GM15510 (cell line): ENCODE results near the gene SLC6A17.

Experiments used
- POLR2A ChIP-seq: IDR thresholded peaks from 3 replicates; pipeline ENCODE4 v1.6.1; 2011; ENCODE audit warnings: borderline replicate concordance; ENCODE audit not compliant: insufficient read length; ENCODE audit errors: extremely low read depth

SLC6A17 gene

DNA sequence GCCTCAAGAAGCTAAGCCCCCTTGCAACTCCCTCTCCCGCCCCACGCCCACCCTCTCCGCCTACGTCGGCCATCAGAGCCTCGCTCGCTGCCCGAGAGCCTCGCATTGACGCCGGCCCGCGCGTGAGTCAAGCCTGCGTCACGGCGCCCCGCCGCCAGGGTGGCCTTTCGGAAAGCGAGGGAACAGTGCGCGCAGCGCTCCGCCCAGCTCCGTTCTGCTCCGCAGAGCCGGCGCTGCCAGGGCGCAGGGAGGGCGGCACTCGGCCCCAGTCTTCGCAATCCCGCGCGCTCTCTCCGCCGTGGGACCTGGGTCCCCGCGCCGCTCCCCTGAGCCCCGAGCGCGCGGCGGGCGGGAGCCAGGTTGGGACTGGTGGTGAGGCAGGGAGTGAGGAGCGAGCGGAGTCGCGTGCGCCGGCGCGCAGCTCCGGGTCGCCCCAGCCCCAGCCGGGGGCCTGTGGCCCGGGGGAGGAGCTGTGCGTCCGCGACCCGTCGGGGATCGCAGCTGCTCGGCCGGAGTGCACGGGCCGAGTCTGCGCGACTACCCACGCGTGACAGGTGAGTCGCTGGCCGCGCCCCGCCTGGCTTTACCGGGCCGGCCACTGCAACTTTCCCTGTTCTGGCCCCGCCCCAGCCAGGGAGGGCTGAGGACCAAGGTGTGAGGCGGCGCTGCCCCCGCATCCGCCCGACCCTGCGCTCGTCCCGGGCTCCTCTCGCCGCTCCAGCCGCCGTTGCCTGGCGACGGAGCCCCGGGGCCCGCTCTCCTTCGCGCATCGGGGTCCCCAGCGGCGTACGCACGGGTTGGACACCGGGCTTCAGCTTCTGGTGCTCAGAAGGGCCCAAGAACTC is at the start of gene SLC6A17:
TSS of gene SLC6A17 (plus strand) at position 165 of the 845 bp plus-strand sequence. CDS start 16,436 bp downstream, outside the sequence.
- TF ChIP-seq POLR2A, result no peak

- TF ChIP-seq POLR2A, result no peak
These were observed 48.2 kb upstream of the SLC6A17 start for GRCh38 chr1:110102081-110102480.

- no peak for TF ChIP-seq POLR2A
These were observed 44.0 kb upstream of the SLC6A17 start for GRCh38 chr1:110106013-110106941.

DNA sequence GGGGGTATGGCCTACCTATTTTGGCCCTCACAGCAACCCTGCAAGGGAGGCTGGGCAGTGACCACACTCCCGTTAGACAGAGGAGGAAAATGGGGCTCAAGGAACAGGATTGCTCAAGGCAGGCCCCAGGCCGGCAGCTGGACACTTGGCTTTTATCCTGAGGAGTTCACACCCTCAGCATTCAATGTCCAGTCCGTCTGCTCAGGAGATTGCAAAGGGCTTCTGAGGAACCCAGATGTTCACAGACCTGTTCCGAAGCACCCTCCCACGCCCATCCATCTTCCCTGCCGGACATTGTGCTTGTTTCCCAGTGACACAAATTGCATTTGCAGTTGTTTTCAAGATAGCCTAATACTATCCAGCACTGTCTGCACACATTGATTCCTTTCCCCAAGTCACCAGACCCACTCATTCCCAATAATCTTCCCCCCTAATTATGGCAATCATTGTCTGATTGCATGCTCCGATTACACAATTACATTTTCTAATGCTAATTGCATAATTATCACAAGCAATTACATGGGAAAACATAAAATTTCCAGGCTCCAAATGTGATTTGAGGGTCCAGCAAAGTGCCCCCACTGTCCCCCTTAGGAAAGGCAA is 42.3 kb upstream of the SLC6A17 start:
- TF ChIP-seq POLR2A, result no peak

- no peak for TF ChIP-seq POLR2A
These were observed 39.2 kb upstream of the SLC6A17 start for GRCh38 chr1:110111081-110111480.

- TF ChIP-seq POLR2A, result no peak
These were observed 38.2 kb upstream of the SLC6A17 start, which contains the start of gene UBL4B for GRCh38 chr1:110112143-110112542. Gene UBL4B (plus strand): TSS chr1:110112443. CDS start chr1:110112535, 92 bp downstream.

DNA sequence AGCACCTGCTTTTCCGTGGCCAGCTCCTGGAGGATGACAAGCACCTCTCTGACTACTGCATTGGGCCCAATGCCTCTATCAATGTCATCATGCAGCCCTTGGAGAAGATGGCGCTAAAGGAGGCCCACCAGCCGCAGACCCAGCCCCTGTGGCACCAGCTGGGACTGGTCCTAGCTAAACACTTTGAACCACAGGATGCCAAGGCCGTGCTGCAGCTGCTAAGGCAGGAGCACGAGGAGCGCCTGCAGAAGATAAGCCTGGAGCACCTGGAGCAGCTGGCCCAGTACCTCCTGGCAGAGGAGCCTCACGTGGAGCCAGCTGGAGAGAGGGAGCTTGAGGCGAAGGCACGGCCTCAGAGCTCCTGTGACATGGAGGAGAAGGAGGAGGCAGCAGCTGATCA is 37.6 kb upstream of the SLC6A17 start:
- no peak for TF ChIP-seq POLR2A

GRCh38 chr1:110113551-110113950 is 36.7 kb upstream of the SLC6A17 start:
- TF ChIP-seq POLR2A, result no peak

DNA sequence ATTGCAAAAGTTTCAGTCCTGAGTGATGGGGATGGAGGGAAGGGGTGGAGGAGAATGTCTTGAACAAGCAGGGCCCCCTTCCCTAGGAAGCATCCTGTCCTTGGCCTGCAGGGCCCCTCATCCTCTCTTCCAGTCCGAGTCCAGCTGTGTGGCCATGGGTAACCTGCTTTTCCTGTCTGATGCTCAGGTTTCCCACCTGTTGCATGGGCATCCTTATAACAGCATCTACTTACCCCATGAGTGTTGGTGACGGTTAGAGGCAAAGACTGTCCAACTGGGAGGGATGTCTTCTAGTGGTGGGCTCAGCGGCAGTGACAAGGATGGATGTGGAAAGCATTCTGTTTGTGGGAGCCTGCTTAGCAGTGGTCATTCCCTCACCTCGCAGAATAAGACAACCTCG is 36.1 kb upstream of the SLC6A17 start:
- TF ChIP-seq POLR2A, result no peak

DNA sequence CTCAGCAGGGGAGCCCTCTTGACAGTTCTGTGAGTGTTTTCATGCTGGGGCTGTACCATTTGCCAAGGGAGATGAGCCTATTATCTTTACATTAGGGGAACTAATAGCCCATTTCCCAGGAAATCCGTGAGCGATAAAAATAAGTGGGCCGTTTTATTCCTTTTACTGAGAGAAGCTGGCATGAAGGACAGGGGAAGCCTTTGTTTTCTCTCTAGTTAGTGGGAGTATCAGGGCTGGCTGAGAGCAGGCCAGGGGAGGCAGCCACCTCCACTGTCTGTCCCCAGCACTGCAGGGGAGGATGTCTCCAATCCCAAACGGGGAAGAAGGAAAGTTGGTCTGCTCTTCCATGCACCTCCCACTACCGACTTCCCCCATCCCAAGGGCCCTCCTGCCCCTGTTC is 35.5 kb upstream of the SLC6A17 start:
- TF ChIP-seq POLR2A, result no peak

DNA sequence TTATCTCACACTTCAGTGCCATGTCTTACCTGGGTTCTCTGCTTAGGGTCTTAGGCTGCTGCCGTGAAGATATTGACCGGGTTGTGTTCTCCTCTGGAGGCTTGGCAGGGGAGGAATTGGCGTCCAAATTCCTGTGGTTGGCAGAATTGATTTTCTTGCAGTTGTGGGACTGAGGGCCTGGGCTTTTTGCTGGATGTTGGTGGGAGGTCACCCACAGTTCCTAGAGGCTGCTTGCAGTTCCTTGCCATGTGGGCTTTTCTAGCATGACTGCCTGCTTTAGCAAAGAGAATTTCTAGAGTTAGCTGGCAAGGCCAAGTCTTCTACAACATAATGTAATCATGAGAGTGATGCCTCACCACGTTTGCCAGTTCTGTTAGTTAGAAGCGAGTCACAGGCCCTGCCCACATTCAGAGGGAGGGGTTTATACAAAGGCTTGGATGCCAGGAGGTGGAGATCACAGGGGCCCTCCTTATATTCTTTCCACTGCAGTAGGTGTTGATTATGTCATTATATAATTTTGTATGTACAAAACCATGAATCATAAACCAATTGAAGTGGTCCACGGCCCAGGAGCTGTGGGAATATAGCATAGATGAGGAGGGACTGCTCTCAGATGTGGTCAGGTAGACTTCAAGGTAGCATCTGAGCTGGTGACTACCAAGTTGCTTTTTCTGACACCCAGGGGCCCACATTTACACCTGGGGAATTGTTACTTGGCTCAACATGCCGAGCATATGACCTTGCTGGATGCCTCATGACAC is 31.5 kb upstream of the SLC6A17 start:
- no peak for TF ChIP-seq POLR2A

GRCh38 chr1:110119843-110120242 is 30.5 kb upstream of the SLC6A17 start:
- no peak for TF ChIP-seq POLR2A

- TF ChIP-seq POLR2A, result no peak
These were observed 29.2 kb upstream of the SLC6A17 start for GRCh38 chr1:110120960-110121561.

DNA sequence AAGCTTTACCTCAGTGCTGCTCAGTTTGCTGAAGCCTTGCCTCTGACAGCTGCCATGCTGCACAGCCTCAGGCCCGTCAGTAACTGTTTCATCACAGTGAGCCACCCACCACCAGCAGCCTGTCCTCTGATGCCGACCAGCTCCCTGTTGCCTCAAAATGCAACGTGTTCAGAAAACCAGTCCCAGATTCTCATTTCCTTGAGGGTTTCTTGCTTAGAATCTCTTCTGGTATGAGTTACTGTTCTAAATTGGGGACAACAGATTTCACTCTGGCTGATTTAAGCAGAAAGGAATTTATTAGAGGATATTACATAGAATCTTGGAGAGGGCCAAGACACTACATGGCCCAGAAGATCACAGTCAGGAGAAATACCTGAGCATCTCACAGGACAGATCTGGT is 27.1 kb upstream of the SLC6A17 start:
- no peak for TF ChIP-seq POLR2A

DNA sequence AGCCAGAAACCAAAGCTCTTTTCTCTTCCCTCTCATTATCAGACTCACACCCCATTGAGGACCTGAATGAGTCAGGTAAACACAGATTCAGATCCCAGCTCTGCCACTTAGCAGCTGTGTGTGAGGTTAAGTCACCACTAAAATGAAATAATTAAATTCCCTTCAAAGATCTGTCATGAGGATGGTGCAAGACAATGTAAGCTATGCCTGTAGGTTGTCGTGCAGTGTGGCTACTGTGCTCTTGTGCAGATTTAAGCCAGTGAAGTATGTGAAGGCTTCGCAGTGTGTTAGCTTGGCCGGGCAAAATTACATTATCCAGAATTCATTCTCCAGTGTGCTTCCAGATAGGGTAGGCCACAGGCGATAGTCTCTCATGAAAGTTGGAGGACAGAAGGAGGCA is 24.5 kb upstream of the SLC6A17 start:
- TF ChIP-seq POLR2A, result no peak

GRCh38 chr1:110130113-110130591 is 20.1 kb upstream of the SLC6A17 start:
- TF ChIP-seq POLR2A, result no peak
